ENCODE data around the gene RFLNA.

The RFLNA gene

GRCh38 chr12:124294780-124295341, at the start of gene RFLNA:
Gene RFLNA (plus strand): TSS chr12:124295093. CDS start chr12:124295430, 337 bp downstream.
- DNase-seq (ENCODE audit: low read depth): no peak
- peak within 1 kb of the TSS; percentile 47 for H3K4me3 ChIP-seq (ENCODE audit: low read depth, low read length)

- no peak for DNase-seq (ENCODE audit: low read depth)
- no peak overlapping the region for H3K4me3 ChIP-seq (ENCODE audit: low read depth, low read length)
Measured at GRCh38 chr12:124247331-124247730, 47.6 kb upstream of the RFLNA start.

- H3K4me3 ChIP-seq (ENCODE audit: low read depth, low read length): no peak overlapping the region
- DNase-seq (ENCODE audit: low read depth): no peak
Measured at GRCh38 chr12:124248941-124249825, 45.7 kb upstream of the RFLNA start.

- DNase-seq (ENCODE audit: low read depth): no peak
- no peak overlapping the region for H3K4me3 ChIP-seq (ENCODE audit: low read depth, low read length)
Measured at GRCh38 chr12:124251186-124251585, 43.7 kb upstream of the RFLNA start.

- DNase-seq (ENCODE audit: low read depth): no peak
- H3K4me3 ChIP-seq (ENCODE audit: low read depth, low read length): no peak overlapping the region
Measured at GRCh38 chr12:124252964-124253363, 41.9 kb upstream of the RFLNA start.

GRCh38 chr12:124254126-124254525, 40.8 kb upstream of the RFLNA start:
- H3K4me3 ChIP-seq (ENCODE audit: low read depth, low read length): no peak overlapping the region
- DNase-seq (ENCODE audit: low read depth): no peak

- no peak overlapping the region for H3K4me3 ChIP-seq (ENCODE audit: low read depth, low read length)
- no peak for DNase-seq (ENCODE audit: low read depth)
Measured at GRCh38 chr12:124259154-124260066, 35.5 kb upstream of the RFLNA start.

GRCh38 chr12:124261885-124262284, 33.0 kb upstream of the RFLNA start:
- no peak for DNase-seq (ENCODE audit: low read depth)
- no peak overlapping the region for H3K4me3 ChIP-seq (ENCODE audit: low read depth, low read length)

GRCh38 chr12:124264089-124264795, 30.7 kb upstream of the RFLNA start:
- DNase-seq (ENCODE audit: low read depth): no peak

GRCh38 chr12:124264879-124265278, 30.0 kb upstream of the RFLNA start:
- no peak for DNase-seq (ENCODE audit: low read depth)
- no peak overlapping the region for H3K4me3 ChIP-seq (ENCODE audit: low read depth, low read length)

More at GRCh38 chr12:124264089-124264795, 30.7 kb upstream of the RFLNA start:
- H3K4me3 ChIP-seq (ENCODE audit: low read depth, low read length): no peak overlapping the region

- H3K4me3 ChIP-seq (ENCODE audit: low read depth, low read length): no peak overlapping the region
- DNase-seq (ENCODE audit: low read depth): no peak
Measured at GRCh38 chr12:124267205-124267778, 27.6 kb upstream of the RFLNA start.

- H3K4me3 ChIP-seq (ENCODE audit: low read depth, low read length): no peak overlapping the region
- DNase-seq (ENCODE audit: low read depth): no peak
Measured at GRCh38 chr12:124270671-124271070, 24.2 kb upstream of the RFLNA start.

GRCh38 chr12:124273630-124274029, 21.3 kb upstream of the RFLNA start:
- no peak overlapping the region for H3K4me3 ChIP-seq (ENCODE audit: low read depth, low read length)
- DNase-seq (ENCODE audit: low read depth): no peak

- DNase-seq (ENCODE audit: low read depth): no peak
- H3K4me3 ChIP-seq (ENCODE audit: low read depth, low read length): no peak overlapping the region
Measured at GRCh38 chr12:124276337-124276736, 18.6 kb upstream of the RFLNA start.

- no peak overlapping the region for H3K4me3 ChIP-seq (ENCODE audit: low read depth, low read length)
- DNase-seq (ENCODE audit: low read depth): no peak
Measured at GRCh38 chr12:124277394-124278241, 17.3 kb upstream of the RFLNA start.

- DNase-seq (ENCODE audit: low read depth): peak; percentile 25
- H3K4me3 ChIP-seq (ENCODE audit: low read depth, low read length): no peak overlapping the region
Measured at GRCh38 chr12:124278389-124279101, 16.3 kb upstream of the RFLNA start.

GRCh38 chr12:124279315-124279714, 15.6 kb upstream of the RFLNA start:
- DNase-seq (ENCODE audit: low read depth): no peak
- no peak overlapping the region for H3K4me3 ChIP-seq (ENCODE audit: low read depth, low read length)

Data from skeletal muscle cell (primary cell).